GM19043 (cell line): ENCODE results near the gene HOXB6.

Experiments
- ATAC-seq: cut with Tn5 transposase; IDR thresholded peaks from one replicate; pipeline ENCODE4 v1.9.1; 2021; ENCODE audit warnings: low read depth; ENCODE audit not compliant: unreplicated experiment

HOXB6 gene

GRCh38 chr17:48569674-48570324, 35.0 kb downstream of the HOXB6 start:
- ATAC-seq, result no peak

DNA sequence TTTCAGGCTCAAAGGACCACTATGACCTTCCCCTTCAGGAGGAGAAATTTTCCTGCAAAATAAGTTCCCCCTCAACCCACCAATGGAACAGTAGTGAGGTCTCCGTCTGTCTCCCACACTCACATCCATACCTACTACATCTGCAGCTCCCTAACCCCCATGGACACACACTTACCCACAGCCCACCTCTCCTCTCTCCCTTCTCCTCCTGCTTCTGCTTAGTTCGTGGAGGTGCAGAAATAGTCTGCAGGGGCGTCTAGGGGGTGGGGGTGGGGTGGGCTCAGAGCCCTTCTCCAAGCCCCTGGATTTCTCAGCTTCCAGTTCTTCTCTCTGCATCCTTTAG, 35.6 kb downstream of the HOXB6 start:
- ATAC-seq, result no peak

- ATAC-seq, result no peak
Observed at GRCh38 chr17:48568499-48569239, 36.1 kb downstream of the HOXB6 start.

DNA sequence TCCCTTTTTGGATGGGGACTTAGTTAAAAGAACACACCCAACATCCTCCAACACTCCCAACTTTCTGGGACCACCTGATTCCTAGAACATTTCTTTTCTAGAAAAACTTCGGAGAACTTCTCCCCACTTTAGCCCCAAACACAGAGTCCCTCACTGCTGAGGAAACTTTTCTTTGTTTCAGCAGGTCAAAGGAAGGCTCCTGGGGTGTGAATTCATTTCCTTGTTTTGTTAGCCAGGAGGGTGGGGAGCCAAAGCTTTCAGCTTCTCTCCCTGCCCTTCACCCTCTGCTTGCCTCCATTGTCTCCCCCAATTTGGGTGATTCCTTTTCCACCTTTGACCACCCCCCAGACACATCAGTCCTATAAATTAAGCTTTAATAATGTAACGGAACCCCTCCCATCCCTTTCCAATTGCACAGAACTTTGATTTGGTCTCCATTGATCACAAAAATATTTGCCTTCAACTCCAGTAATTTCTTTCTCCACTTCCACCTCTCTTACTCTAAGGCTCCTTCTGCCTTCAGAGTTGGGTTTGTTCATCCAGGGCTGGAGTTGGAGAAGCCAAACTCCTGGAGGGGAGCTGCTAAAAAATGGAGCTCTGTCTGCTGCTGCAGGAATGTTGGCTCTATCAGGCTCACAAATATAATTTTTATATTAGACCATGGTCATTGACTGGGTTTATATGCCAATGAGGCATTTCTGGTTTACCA, 37.0 kb downstream of the HOXB6 start:
- ATAC-seq, result no peak

- no peak for ATAC-seq
Observed at GRCh38 chr17:48567209-48567608, 37.6 kb downstream of the HOXB6 start.

DNA sequence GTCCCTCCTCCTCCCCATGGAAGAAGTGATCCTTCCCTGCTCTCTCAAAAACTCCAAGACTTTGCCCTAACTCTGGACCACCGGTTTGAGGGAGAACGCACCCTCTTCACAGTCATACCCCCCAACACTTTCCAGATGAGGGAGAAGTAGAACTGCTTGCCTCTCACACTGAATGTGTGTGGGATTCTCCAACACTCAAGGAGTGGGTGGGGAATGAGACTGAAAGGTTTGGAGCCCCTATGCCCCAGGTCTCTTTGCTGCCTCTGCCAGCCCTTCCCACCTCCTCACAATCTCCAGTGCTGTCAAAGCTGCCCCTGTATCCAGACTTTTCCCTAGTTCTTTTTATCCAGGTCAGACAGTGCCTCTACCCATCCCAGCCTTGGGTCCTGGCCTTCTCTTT, 38.1 kb downstream of the HOXB6 start:
- no peak for ATAC-seq

GRCh38 chr17:48565925-48566710, 38.7 kb downstream of the HOXB6 start:
- ATAC-seq, result no peak

GRCh38 chr17:48565022-48565554, 39.7 kb downstream of the HOXB6 start:
- no peak for ATAC-seq

- no peak for ATAC-seq
Observed at GRCh38 chr17:48564188-48565021, 40.4 kb downstream of the HOXB6 start.

DNA sequence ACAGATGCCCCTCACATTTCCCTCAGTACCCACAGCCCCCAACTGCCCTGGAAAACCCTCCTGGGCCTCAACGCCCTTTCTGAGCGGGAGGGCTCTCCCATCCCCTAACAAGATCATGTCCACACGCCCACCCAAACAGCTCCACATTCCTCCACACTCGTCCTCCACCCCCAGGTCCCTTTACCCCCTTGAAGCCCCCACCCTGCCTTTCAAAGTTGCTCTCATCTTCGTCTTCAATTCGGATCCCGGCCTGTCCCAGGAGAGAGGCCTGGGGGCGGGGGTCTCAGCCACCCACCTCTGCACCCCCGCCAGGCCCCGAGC, 41.0 kb downstream of the HOXB6 start:
- no peak for ATAC-seq

GRCh38 chr17:48563385-48563838, 41.4 kb downstream of the HOXB6 start:
- no peak for ATAC-seq

GRCh38 chr17:48562934-48563333, 41.9 kb downstream of the HOXB6 start:
- ATAC-seq, result no peak

GRCh38 chr17:48561884-48562810, 42.6 kb downstream of the HOXB6 start:
- ATAC-seq, result peak; percentile 55

DNA sequence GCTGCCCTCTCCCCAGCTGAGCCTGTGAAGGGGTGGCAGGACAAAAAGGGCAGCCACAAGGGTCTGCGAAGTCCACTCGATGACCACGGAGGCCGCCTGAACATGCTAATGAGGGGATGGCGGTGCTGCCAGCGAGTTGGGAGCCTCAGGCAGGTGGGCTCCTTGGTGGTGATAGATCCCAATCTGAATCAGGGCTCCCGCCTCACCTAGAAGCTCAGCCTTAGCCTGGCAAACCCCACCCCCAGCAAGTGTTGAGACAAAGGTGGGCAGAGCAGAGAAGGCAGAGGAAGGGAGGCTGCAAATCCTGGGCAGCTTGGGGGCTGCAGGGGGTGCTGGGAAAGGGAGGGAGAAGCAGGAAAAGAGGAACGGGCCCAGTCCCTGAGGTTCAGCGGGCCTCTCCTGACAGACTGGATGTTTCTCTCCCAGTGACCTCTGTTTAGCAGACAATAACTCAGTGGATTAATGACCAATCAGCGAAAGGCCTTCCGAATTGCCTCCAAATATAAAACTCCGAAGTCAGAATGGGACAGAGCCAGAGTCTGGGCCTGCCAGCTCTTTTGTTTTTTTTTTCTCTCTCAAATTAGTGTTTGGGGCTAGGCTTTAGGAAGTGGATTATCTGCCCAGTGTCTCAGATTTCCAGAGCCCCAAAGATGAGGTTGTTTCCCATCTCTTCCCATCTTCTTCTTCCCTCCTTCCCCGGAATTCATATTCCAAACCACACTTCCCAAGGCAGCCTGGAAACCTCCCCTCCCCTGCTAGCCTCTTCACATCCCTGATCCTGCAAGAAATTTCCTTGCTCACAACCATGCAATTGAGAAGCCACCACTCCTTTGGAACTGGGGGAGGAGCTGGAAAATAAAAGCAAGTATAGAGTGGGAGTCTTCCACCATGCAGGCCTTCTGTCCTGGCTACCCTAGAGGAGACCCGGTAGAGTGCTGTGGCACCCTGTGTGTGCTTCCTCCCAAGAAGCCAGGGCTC, 44.7 kb downstream of the HOXB6 start:
- ATAC-seq, result no peak

GRCh38 chr17:48559122-48559839, 45.5 kb downstream of the HOXB6 start:
- no peak for ATAC-seq

GRCh38 chr17:48558831-48559121, 46.0 kb downstream of the HOXB6 start:
- ATAC-seq, result no peak

DNA sequence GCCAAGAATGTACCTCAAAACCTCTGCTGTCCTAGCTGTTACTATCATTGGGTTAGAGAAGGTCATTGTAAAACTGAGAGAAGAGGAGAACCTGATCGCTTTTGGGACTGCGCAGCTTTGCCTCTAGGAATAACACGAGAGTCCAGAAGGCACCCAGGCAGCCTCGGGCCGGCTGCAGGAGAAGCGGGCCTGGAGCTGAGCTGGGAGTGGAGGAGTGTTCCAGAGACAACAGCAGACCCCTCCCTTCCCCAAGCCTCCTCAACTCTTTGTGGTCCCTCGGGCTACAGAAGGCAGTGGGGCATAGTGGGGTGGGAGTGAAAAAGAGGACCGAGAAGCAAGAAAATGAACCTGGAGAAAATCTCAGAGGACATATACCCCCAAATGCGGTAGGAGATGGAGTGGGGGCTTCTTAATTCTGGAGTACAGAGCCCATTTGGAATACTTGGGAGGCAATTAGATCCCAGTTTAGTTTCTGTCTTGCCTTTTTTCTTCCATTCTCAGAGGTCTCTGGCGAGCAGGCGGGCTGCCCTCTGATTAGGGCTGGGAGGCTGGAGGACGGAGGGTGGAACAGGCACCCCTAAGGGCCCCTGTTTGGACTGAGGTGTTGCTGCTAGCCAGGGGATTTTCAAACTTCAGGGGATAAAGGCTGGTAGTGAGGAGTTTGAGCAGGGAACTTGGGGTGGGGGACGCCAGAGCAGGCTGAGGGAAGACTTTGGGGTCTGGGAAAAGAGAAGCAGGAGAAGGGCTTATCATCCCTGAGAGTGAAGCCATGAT, 46.5 kb downstream of the HOXB6 start:
- ATAC-seq, result no peak
